H9 (cell line): ENCODE data around the gene C17orf114.

ENCODE experiments used
- DNase-seq: peaks from one replicate; pipeline ENCODE4 v3.0.0-alpha.2; 2017
- H2AFZ ChIP-seq: one replicate; pipeline ENCODE4 v1.6.1; 2013; ENCODE audit warnings: mild to moderate bottlenecking, low read length, control low read depth, moderate library complexity
- H2AK5ac ChIP-seq: 2 replicates; pipeline ENCODE4 v1.6.1; 2013; ENCODE audit warnings: low read length, control low read depth, mixed read lengths; ENCODE audit not compliant: insufficient read length
- H2BK120ac ChIP-seq: one replicate; pipeline ENCODE4 v1.6.1; 2013; ENCODE audit warnings: low read depth, mild to moderate bottlenecking, low read length, control low read depth, inconsistent platforms; ENCODE audit not compliant: poor library complexity, severe bottlenecking
- H2BK12ac ChIP-seq: 2 replicates; pipeline ENCODE4 v1.6.1; 2013; ENCODE audit warnings: low read length, control low read depth, mixed read lengths, low read depth; ENCODE audit not compliant: insufficient read length
- H2BK15ac ChIP-seq: 2 replicates; pipeline ENCODE4 v1.6.1; 2013; ENCODE audit warnings: low read depth, low read length, control low read depth
- H2BK20ac ChIP-seq: one replicate; pipeline ENCODE4 v1.6.1; 2013; ENCODE audit warnings: low read depth, mild to moderate bottlenecking, low read length, control low read depth, inconsistent platforms; ENCODE audit not compliant: poor library complexity, severe bottlenecking
- H2BK5ac ChIP-seq: 2 replicates; pipeline ENCODE4 v1.6.1; 2013; ENCODE audit warnings: low read length, control low read depth, mixed read lengths; ENCODE audit not compliant: insufficient read length
- H3K14ac ChIP-seq: 2 replicates; pipeline ENCODE4 v1.6.1; 2013; ENCODE audit warnings: low read length, control low read depth; ENCODE audit not compliant: insufficient read depth
- H3K18ac ChIP-seq: 2 replicates; pipeline ENCODE4 v1.6.1; 2013; ENCODE audit warnings: low read depth, mild to moderate bottlenecking, mixed read lengths, low read length, control low read depth; ENCODE audit not compliant: insufficient read length
- H3K23ac ChIP-seq: 2 replicates; pipeline ENCODE4 v1.6.1; 2013; ENCODE audit warnings: low read length, control low read depth, mixed read lengths, low read depth; ENCODE audit not compliant: insufficient read length
- H3K23me2 ChIP-seq: 2 replicates; pipeline ENCODE4 v1.6.1; 2013; ENCODE audit warnings: low read depth, mild to moderate bottlenecking, mixed read lengths, low read length, control low read depth; ENCODE audit not compliant: insufficient read length, poor library complexity, severe bottlenecking
- H3K27ac ChIP-seq: 2 replicates; pipeline ENCODE4 v1.5.1; 2013; ENCODE audit warnings: low read length, control low read depth, mixed read lengths, low read depth; ENCODE audit not compliant: insufficient read length
- H3K27me3 ChIP-seq: 2 replicates; pipeline ENCODE4 v1.6.1; 2013; ENCODE audit warnings: low read length, control low read depth, inconsistent platforms; ENCODE audit not compliant: insufficient read depth
- H3K4ac ChIP-seq: 2 replicates; pipeline ENCODE4 v1.6.1; 2013; ENCODE audit warnings: low read depth, mild to moderate bottlenecking, control low read depth, inconsistent platforms, low read length, moderate library complexity
- H3K4me1 ChIP-seq: 2 replicates; pipeline ENCODE4 v1.6.1; 2013; ENCODE audit warnings: low read length, control low read depth, inconsistent platforms; ENCODE audit not compliant: insufficient read depth
- H3K4me2 ChIP-seq: 2 replicates; pipeline ENCODE4 v1.6.1; 2013; ENCODE audit warnings: low read length, control low read depth, mixed read lengths; ENCODE audit not compliant: insufficient read length, insufficient read depth
- H3K56ac ChIP-seq: 2 replicates; pipeline ENCODE4 v1.6.1; 2013; ENCODE audit warnings: low read depth, mild to moderate bottlenecking, mixed read lengths, low read length, control low read depth; ENCODE audit not compliant: insufficient read length
- H3K79me1 ChIP-seq: 2 replicates; pipeline ENCODE4 v1.6.1; 2013; ENCODE audit warnings: low read depth, mild to moderate bottlenecking, moderate library complexity, low read length, control low read depth, inconsistent platforms; ENCODE audit not compliant: insufficient read depth, poor library complexity, severe bottlenecking
- H3K79me2 ChIP-seq: 2 replicates; pipeline ENCODE4 v1.6.1; 2013; ENCODE audit warnings: low read length, control low read depth, inconsistent platforms; ENCODE audit not compliant: insufficient read depth
- H3K9ac ChIP-seq: 2 replicates; pipeline ENCODE4 v1.6.1; 2013; ENCODE audit warnings: low read length, control low read depth, mixed read lengths; ENCODE audit not compliant: insufficient read length; ENCODE audit errors: extremely low read depth
- H3K9me3 ChIP-seq: one replicate; pipeline ENCODE4 v1.6.1; 2013; ENCODE audit warnings: low read depth, low read length, inconsistent platforms; ENCODE audit not compliant: control insufficient read depth
- H3T11ph ChIP-seq: one replicate; pipeline ENCODE4 v1.6.1; 2013; ENCODE audit warnings: mild to moderate bottlenecking, low read length, control low read depth, inconsistent platforms
- H4K20me1 ChIP-seq: one replicate; pipeline ENCODE4 v1.6.1; 2013; ENCODE audit not compliant: control insufficient read depth, insufficient read length, insufficient read depth
- H4K5ac ChIP-seq: 2 replicates; pipeline ENCODE4 v1.6.1; 2013; ENCODE audit warnings: low read depth, mild to moderate bottlenecking, mixed read lengths, low read length, control low read depth; ENCODE audit not compliant: insufficient read length
- H4K8ac ChIP-seq: replicated peaks from 2 replicates; pipeline ENCODE4 v1.6.1; 2013; ENCODE audit warnings: low read length, control low read depth, mixed read lengths, low read depth; ENCODE audit not compliant: insufficient read length
- H4K91ac ChIP-seq: 2 replicates; pipeline ENCODE4 v1.6.1; 2013; ENCODE audit warnings: low read depth, mild to moderate bottlenecking, moderate library complexity, mixed read lengths, low read length, control low read depth; ENCODE audit not compliant: insufficient read length
- H3K27ac Mint-ChIP-seq, 3 experiments: 2 replicates in 2 of 3; 3 replicates in 1 of 3; pipeline ENCODE4 v1.8.0; 2020 to 2021; ENCODE audit warnings: mixed read lengths in 3 of 3, mild to moderate bottlenecking in 1 of 3, moderate library complexity in 1 of 3
- H3K27me3 Mint-ChIP-seq: 2 replicates; pipeline ENCODE4 v1.8.0; 2021; ENCODE audit warnings: low read depth, mild to moderate bottlenecking, moderate library complexity, mixed read lengths
- H3K36me3 Mint-ChIP-seq, 3 experiments: 2 replicates in 2 of 3; 3 replicates in 1 of 3; pipeline ENCODE4 v1.8.0; 2020 to 2021; ENCODE audit warnings: low read depth in 3 of 3, mixed read lengths in 3 of 3; ENCODE audit not compliant: insufficient read depth in 1 of 3
- H3K4me1 Mint-ChIP-seq, 2 experiments: 2 replicates each; pipeline ENCODE4 v1.8.0; 2020; ENCODE audit warnings: mixed read lengths in 2 of 2
- H3K4me3 Mint-ChIP-seq, 2 experiments: 2 replicates in 1 of 2; 3 replicates in 1 of 2; pipeline ENCODE4 v1.8.0; 2020 to 2021; ENCODE audit warnings: mild to moderate bottlenecking in 2 of 2, mixed read lengths in 2 of 2, moderate library complexity in 1 of 2
- H3K9me3 Mint-ChIP-seq, 2 experiments: 2 replicates in 1 of 2; 3 replicates in 1 of 2; pipeline ENCODE4 v1.8.0; 2020; ENCODE audit warnings: mild to moderate bottlenecking in 2 of 2, mixed read lengths in 2 of 2, moderate library complexity in 1 of 2
- WGBS: extraction: QIAGEN DNeasy Blood & Tissue Kit; methylation state at CpG from one replicate; pipeline ENCODE4 v1.1.7; 2013; ENCODE audit warnings: missing lambda C conversion rate, low lambda C conversion rate, mixed read lengths; ENCODE audit not compliant: insufficient read length; ENCODE audit errors: extremely low coverage; 5-methylcytosine and 5-hydroxymethylcytosine counted together
- TF ChIP-seq, protein P1 (sequence below): fragments of 200-600 bp; sonication (generic); conservative IDR thresholded peaks from 3 replicates; pipeline ENCODE4 v1.8.0; 2021; ENCODE audit warnings: antibody characterized with exemption, mild to moderate bottlenecking

Gene C17orf114

GRCh38 chr17:4789951-4790704 is 12.0 kb downstream of the C17orf114 start:
- H3K79me2 ChIP-seq: no peaks in the 10 kb centered on the region
- H3K27ac Mint-ChIP-seq: no peak overlapping the region

More at GRCh38 chr17:4789951-4790704, 12.0 kb downstream of the C17orf114 start:
- H4K20me1 ChIP-seq: peaks cover 3% of the 10 kb centered on the region
- no peaks in the 10 kb centered on the region; a peak in 1 of 7 replicates for H3K36me3 Mint-ChIP-seq
- no peak overlapping the region for H2BK15ac ChIP-seq
- DNase-seq: peak; percentile 81
- H3K23me2 ChIP-seq: peaks cover 17% of the 10 kb centered on the region
- no peaks in the 10 kb centered on the region for H3K9me3 ChIP-seq
- H3K4me2 ChIP-seq: peak overlapping the region; percentile 47
- no peak overlapping the region for H3K56ac ChIP-seq
- H2BK12ac ChIP-seq: no peak overlapping the region
- H2BK5ac ChIP-seq: no peak overlapping the region
- H3K14ac ChIP-seq: peak overlapping the region; percentile 32; the same call in 1 of the 2 replicates
- H2AFZ ChIP-seq: no peak overlapping the region
- H3K9me3 Mint-ChIP-seq: no peaks in the 10 kb centered on the region; a peak in 1 of 5 replicates
- H3K4me1 Mint-ChIP-seq: peaks cover 27 to 35% of the 10 kb centered on the region in 2 experiments
- no peak overlapping the region for H3K23ac ChIP-seq
- WGBS: no CpG with 5 or more reads among the region's 91 CpGs
- no peak overlapping the region for H3K27ac ChIP-seq
- peak overlapping the region; percentile 76 to 86 for H3K4me3 Mint-ChIP-seq
- H2BK20ac ChIP-seq: no peak overlapping the region
- no peak overlapping the region for H3K9ac ChIP-seq
- H2BK120ac ChIP-seq: no peak overlapping the region
- H3K18ac ChIP-seq: peak overlapping the region; percentile 9
- H3T11ph ChIP-seq: no peak overlapping the region
- H3K4me1 ChIP-seq: peaks cover 2% of the 10 kb centered on the region; the same call in 1 of the 2 replicates
- no peaks in the 10 kb centered on the region for H3K79me1 ChIP-seq
- H3K27me3 Mint-ChIP-seq: peaks cover 74% of the 10 kb centered on the region
- H3K4ac ChIP-seq: no peak overlapping the region
- no peak overlapping the region for H4K5ac ChIP-seq
- no peak overlapping the region for H4K8ac ChIP-seq
- no peak overlapping the region for H2AK5ac ChIP-seq
- TF ChIP-seq, protein P1, sequence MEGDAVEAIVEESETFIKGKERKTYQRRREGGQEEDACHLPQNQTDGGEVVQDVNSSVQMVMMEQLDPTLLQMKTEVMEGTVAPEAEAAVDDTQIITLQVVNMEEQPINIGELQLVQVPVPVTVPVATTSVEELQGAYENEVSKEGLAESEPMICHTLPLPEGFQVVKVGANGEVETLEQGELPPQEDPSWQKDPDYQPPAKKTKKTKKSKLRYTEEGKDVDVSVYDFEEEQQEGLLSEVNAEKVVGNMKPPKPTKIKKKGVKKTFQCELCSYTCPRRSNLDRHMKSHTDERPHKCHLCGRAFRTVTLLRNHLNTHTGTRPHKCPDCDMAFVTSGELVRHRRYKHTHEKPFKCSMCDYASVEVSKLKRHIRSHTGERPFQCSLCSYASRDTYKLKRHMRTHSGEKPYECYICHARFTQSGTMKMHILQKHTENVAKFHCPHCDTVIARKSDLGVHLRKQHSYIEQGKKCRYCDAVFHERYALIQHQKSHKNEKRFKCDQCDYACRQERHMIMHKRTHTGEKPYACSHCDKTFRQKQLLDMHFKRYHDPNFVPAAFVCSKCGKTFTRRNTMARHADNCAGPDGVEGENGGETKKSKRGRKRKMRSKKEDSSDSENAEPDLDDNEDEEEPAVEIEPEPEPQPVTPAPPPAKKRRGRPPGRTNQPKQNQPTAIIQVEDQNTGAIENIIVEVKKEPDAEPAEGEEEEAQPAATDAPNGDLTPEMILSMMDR: peak; percentile 75
- peaks cover 39% of the 10 kb centered on the region for H3K27me3 ChIP-seq
- no peak overlapping the region for H4K91ac ChIP-seq
